ENCODE measurements around the gene NTSR1. TPM values are rescaled to one million over a fixed set of nuclear protein-coding genes. Genes with fewer than 3 reads are reported as not detected.

NTSR1 gene
- total and polyA plus RNA-seq, 4 donors, result 1.3 to 6.1 (median 3.9) TPM

DNA sequence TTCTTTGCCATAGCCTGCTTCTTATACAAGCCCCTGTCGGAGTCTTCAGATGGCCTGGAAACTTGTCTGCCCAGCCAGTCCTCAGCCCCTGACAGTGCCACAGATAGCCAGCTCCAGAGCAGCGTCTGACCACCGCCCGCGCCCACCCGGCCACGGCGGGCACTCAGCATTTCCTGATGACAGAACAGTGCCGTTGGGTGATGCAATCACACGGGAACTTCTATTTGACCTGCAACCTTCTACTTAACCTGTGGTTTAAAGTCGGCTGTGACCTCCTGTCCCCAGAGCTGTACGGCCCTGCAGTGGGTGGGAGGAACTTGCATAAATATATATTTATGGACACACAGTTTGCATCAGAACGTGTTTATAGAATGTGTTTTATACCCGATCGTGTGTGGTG, 36.9 kb upstream of the NTSR1 start:
- Histone ChIP-seq H3K27ac (ENCODE audit: low read depth, low read length) (no peak overlapping the region), H3K9me3 (ENCODE audit: control insufficient read depth, insufficient read depth, low read length) (no peaks in the 10 kb centered on the region), H3K4me1 (ENCODE audit: control insufficient read depth, insufficient read depth, low read length) (peaks cover 30% of the 10 kb centered on the region), H3K36me3 (ENCODE audit: control insufficient read depth, insufficient read depth, low read length) (peaks cover 30% of the 10 kb centered on the region), H3K4me3 (ENCODE audit: low read depth, low read length) (no peak overlapping the region), H3K27me3 (ENCODE audit: control insufficient read depth, insufficient read depth, low read length) (peaks cover 2% of the 10 kb centered on the region)
- 94% methylated on average over 10 of the region's 15 CpGs for WGBS (ENCODE audit: insufficient coverage)
- no peak for DNase-seq (ENCODE audit: low read depth in 4 of 6, low spot score in 6 of 6)

DNA sequence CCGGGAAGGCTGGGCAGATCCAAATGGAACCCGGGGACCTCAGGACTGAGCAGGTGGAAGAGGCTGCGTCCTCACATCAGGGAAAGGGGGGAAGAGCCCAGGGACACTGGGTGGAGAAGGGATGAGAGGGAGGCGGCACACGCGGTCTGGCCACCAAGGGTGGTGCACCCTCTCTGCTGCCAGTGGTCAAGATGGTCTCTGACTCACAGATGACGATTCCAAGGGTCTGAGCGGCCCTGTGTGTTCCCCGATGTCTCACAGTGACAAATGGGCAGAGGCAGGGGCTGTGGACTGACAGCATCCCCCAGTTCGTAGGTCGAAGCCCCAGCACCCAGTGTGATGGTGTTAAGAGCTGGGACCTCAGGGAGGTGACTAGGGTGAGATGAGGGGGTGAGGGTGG, 34.3 kb upstream of the NTSR1 start:
- DNase-seq (ENCODE audit: low read depth in 4 of 6, low spot score in 6 of 6), result no peak
- Histone ChIP-seq H3K4me3 (ENCODE audit: low read depth, low read length) (no peak overlapping the region), H3K36me3 (ENCODE audit: control insufficient read depth, insufficient read depth, low read length) (peaks cover 20% of the 10 kb centered on the region), H3K27ac (ENCODE audit: low read depth, low read length) (no peak overlapping the region), H3K9me3 (ENCODE audit: control insufficient read depth, insufficient read depth, low read length) (no peaks in the 10 kb centered on the region), H3K27me3 (ENCODE audit: control insufficient read depth, insufficient read depth, low read length) (no peaks in the 10 kb centered on the region), H3K4me1 (ENCODE audit: control insufficient read depth, insufficient read depth, low read length) (peaks cover 5% of the 10 kb centered on the region)
- 99% methylated on average over 9 of the region's 11 CpGs for WGBS (ENCODE audit: insufficient coverage)

DNA sequence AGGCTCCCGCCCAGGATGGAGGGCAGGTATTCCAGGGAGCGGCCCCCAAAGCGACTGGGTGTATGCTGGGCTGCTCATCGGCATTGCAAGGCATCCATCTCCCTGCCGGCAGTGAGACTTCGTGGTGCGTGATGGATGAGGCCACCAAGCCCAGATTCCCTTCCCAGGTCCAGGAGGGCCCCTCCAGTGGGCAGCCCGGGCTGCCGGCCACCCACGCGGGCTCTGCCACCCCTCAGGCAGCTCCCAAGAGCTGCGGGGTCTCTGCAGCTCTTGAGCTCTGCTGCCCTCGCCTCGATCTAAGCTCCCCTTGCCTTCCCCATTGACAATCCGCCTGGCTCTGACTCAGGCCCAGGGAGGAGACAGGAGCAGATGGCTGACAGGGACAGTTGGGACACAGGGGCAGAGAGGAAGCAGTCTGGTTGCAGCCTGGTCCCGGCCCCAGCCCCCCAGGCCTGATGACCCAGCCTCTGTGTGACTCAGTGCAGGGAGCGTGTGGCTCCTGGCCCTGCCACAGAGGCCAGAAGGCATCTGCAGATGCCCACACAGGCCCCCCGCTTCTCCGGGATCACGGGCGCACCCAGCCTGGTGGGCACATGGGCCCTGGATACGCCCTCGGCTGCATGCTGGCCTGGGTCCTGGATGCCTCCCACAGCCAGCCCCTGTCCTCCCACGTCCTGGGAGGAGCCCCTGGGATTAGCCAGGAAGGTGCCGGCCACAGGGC, 33.3 kb upstream of the NTSR1 start:
- Histone ChIP-seq H3K4me1 (ENCODE audit: control insufficient read depth, insufficient read depth, low read length) (peaks cover 5% of the 10 kb centered on the region), H3K4me3 (ENCODE audit: low read depth, low read length) (no peak overlapping the region), H3K27me3 (ENCODE audit: control insufficient read depth, insufficient read depth, low read length) (no peaks in the 10 kb centered on the region), H3K36me3 (ENCODE audit: control insufficient read depth, insufficient read depth, low read length) (peaks cover 19% of the 10 kb centered on the region), H3K27ac (ENCODE audit: low read depth, low read length) (no peak overlapping the region), H3K9me3 (ENCODE audit: control insufficient read depth, insufficient read depth, low read length) (peaks cover 4% of the 10 kb centered on the region)
- DNase-seq (ENCODE audit: low read depth in 4 of 6, low spot score in 6 of 6), result no peak
- 69% methylated on average over 23 of the region's 25 CpGs for WGBS (ENCODE audit: insufficient coverage)

DNA sequence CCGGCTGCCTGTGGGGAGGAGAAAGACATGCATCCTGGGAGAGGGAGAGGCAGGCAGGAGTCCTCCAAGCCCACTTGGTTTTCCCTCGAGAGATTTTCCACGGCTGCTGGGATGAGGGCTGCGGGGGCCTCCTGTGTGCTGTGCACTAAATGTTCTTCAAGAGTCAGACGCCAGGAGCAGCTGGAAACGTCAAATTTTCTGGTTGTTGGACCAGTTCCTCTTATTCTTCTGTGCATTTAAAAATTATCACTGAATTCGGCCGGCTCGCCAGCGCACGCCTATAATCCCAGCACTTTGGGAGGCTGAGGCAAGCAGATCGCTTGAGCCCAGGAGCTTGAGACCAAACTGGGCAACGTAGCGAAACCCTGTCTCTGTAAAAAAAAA, 32.8 kb upstream of the NTSR1 start:
- Histone ChIP-seq H3K27ac (ENCODE audit: low read depth, low read length) (no peak overlapping the region), H3K9me3 (ENCODE audit: control insufficient read depth, insufficient read depth, low read length) (peaks cover 4% of the 10 kb centered on the region), H3K36me3 (ENCODE audit: control insufficient read depth, insufficient read depth, low read length) (peaks cover 14% of the 10 kb centered on the region), H3K4me1 (ENCODE audit: control insufficient read depth, insufficient read depth, low read length) (peaks cover 5% of the 10 kb centered on the region), H3K27me3 (ENCODE audit: control insufficient read depth, insufficient read depth, low read length) (no peaks in the 10 kb centered on the region), H3K4me3 (ENCODE audit: low read depth, low read length) (no peak overlapping the region)
- DNase-seq (ENCODE audit: low read depth in 4 of 6, low spot score in 6 of 6), result no peak
- 82% methylated on average over 12 of the region's 14 CpGs for WGBS (ENCODE audit: insufficient coverage)

DNA sequence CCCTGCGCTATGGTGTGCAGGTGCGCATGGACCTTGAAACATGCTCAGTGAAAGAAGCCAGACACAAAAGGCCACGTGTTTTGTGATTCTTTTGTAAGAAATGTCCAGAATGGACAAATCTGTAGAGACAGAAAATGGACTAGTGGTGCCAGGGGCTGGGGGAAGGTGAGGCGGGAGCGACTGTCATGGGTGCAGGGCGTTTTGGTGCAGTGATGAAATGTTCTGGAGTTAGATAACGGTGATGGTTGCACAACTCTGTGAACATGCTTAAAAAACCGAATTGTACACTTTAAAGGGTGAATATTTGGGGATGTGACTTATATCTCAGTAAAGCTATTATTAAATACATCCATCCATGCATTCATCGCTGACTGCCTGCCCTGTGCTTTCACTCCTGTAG, 31.7 kb upstream of the NTSR1 start:
- no peaks in the 10 kb centered on the region for H3K27me3 ChIP-seq (ENCODE audit: control insufficient read depth, insufficient read depth, low read length)
- peaks cover 5% of the 10 kb centered on the region for H3K4me1 ChIP-seq (ENCODE audit: control insufficient read depth, insufficient read depth, low read length)
- H3K27ac ChIP-seq (ENCODE audit: low read depth, low read length), result no peak overlapping the region
- WGBS (ENCODE audit: insufficient coverage), result 97% methylated on average over 6 of the region's 9 CpGs
- H3K36me3 ChIP-seq (ENCODE audit: control insufficient read depth, insufficient read depth, low read length), result peaks cover 10% of the 10 kb centered on the region
- H3K4me3 ChIP-seq (ENCODE audit: low read depth, low read length), result no peak overlapping the region
- H3K9me3 ChIP-seq (ENCODE audit: control insufficient read depth, insufficient read depth, low read length), result peaks cover 4% of the 10 kb centered on the region
- DNase-seq (ENCODE audit: low read depth in 4 of 6, low spot score in 6 of 6), result no peak

DNA sequence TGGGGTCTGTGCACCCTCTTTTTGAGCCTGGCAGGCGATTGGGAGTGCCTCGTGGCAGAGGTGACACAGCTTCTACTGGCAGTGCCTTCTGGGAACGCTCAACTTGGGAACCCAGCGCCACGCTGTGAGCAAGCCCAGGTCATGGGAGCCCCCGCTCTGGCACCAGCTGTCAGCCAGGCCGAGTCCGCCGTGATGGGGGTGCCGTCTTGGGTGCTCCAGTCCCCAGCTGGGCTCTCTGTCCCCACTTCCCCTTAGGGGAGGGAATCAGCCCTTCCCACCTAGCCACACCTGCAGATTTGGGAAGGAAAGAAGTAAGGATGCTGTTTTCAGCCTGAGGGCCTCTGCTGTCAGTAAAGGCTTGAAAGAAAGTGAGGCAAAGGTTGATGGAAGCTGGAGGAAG, 31.0 kb upstream of the NTSR1 start:
- H3K9me3 ChIP-seq (ENCODE audit: control insufficient read depth, insufficient read depth, low read length), result peaks cover 4% of the 10 kb centered on the region
- H3K36me3 ChIP-seq (ENCODE audit: control insufficient read depth, insufficient read depth, low read length), result peaks cover 10% of the 10 kb centered on the region
- no peaks in the 10 kb centered on the region for H3K27me3 ChIP-seq (ENCODE audit: control insufficient read depth, insufficient read depth, low read length)
- peaks cover 7% of the 10 kb centered on the region for H3K4me1 ChIP-seq (ENCODE audit: control insufficient read depth, insufficient read depth, low read length)
- WGBS (ENCODE audit: insufficient coverage), result 82% methylated on average over 9 of the region's 10 CpGs
- DNase-seq (ENCODE audit: low read depth in 4 of 6, low spot score in 6 of 6), result no peak
- no peak overlapping the region for H3K4me3 ChIP-seq (ENCODE audit: low read depth, low read length)
- no peak overlapping the region for H3K27ac ChIP-seq (ENCODE audit: low read depth, low read length)

DNA sequence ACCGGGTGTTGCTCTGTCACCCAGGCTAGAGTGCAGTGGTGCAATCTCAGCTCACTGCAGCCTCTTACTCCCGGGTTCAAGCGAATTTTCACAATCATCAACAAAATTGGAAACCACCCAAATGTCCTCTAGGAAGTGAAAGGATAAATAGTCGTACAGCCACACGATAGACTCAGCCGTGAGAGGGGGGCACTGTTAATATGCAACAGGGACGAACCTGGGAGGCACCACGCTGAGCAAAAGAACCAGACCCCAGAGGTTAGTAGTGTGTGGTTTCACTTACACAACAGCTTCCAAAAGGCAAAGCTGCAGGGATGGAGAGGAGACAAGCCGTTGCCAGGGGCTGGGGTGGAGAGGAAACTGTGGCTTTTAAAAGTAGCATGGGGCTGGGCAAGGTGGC, 30.1 kb upstream of the NTSR1 start:
- peaks cover 14% of the 10 kb centered on the region for H3K4me1 ChIP-seq (ENCODE audit: control insufficient read depth, insufficient read depth, low read length)
- H3K27me3 ChIP-seq (ENCODE audit: control insufficient read depth, insufficient read depth, low read length), result no peaks in the 10 kb centered on the region
- WGBS (ENCODE audit: insufficient coverage), result 24% methylated on average over 2 of the region's 9 CpGs
- peaks cover 4% of the 10 kb centered on the region for H3K9me3 ChIP-seq (ENCODE audit: control insufficient read depth, insufficient read depth, low read length)
- DNase-seq (ENCODE audit: low read depth in 4 of 6, low spot score in 6 of 6), result no peak
- H3K36me3 ChIP-seq (ENCODE audit: control insufficient read depth, insufficient read depth, low read length), result peaks cover 6% of the 10 kb centered on the region
- no peak overlapping the region for H3K4me3 ChIP-seq (ENCODE audit: low read depth, low read length)
- no peak overlapping the region for H3K27ac ChIP-seq (ENCODE audit: low read depth, low read length)

DNA sequence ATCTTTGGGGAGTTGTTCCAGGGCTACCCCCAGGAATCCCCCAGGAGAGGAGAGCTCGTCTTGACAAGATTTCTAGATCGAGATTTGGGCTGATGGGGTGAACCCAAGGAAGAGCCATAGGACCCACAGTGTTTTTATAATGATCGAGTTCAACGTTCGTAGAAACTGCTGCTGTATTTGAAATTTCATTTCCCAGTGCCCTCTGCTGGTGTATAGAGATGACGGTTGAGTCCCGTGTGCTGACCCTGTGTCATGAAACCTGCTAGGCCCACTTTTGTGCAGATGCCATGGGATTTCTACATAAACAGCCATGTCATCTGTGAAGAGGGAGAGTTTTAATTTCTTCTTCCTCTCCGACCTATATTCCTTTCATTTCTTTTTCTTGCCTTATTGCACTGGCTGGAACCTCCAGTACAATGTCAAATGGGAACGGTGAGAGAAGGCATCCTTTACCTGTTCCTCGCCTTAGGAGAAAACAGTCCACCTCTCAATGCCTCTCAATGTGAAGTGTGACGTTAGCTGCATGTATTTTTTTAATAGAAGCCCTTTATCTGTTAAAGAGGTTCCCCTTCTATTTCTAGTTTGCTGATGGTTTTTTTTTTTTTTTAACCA, 28.6 kb upstream of the NTSR1 start:
- 94% methylated on average over 3 of the region's 11 CpGs for WGBS (ENCODE audit: insufficient coverage)
- H3K36me3 ChIP-seq (ENCODE audit: control insufficient read depth, insufficient read depth, low read length), result no peaks in the 10 kb centered on the region
- H3K4me3 ChIP-seq (ENCODE audit: low read depth, low read length), result no peak overlapping the region
- no peak overlapping the region for H3K27ac ChIP-seq (ENCODE audit: low read depth, low read length)
- H3K27me3 ChIP-seq (ENCODE audit: control insufficient read depth, insufficient read depth, low read length), result no peaks in the 10 kb centered on the region
- peaks cover 4% of the 10 kb centered on the region for H3K9me3 ChIP-seq (ENCODE audit: control insufficient read depth, insufficient read depth, low read length)
- no peak for DNase-seq (ENCODE audit: low read depth in 4 of 6, low spot score in 6 of 6)
- H3K4me1 ChIP-seq (ENCODE audit: control insufficient read depth, insufficient read depth, low read length), result peaks cover 22% of the 10 kb centered on the region

DNA sequence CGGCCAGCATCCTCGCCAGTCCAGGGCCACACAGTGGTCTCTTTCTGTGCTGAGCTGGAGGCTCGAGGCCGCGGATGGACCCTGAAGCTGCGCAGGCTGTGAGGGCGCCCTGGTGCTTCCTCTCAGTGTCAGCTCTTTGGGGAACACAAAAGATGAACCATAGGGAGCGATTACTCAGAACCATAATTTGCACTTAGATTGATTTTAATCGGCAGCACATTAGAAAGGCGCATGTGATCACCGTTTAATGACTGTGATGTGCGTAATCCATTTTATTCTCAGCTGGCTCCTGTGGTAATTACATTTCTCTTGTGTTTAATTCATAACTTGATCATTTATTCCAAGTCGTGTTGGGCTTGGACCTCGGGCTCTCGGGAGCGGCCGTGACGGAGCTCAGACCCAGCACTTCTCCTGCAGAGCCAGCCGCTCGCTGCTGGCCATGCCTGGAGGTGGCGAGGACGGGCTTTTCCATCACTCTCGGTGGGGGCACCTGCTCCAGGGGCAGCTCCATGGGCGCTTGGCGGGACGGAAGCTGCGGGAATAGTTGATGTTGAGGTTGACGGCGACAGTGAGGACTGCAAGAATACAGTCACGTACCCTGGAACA, 25.6 kb upstream of the NTSR1 start:
- no peak overlapping the region for H3K4me3 ChIP-seq (ENCODE audit: low read depth, low read length)
- H3K36me3 ChIP-seq (ENCODE audit: control insufficient read depth, insufficient read depth, low read length), result peaks cover 9% of the 10 kb centered on the region
- H3K27me3 ChIP-seq (ENCODE audit: control insufficient read depth, insufficient read depth, low read length), result peaks cover 7% of the 10 kb centered on the region
- DNase-seq (ENCODE audit: low read depth in 4 of 6, low spot score in 6 of 6), result peak in 1 of 6 donors; percentile 88
- H3K9me3 ChIP-seq (ENCODE audit: control insufficient read depth, insufficient read depth, low read length), result peaks cover 4% of the 10 kb centered on the region
- peaks cover 45% of the 10 kb centered on the region for H3K4me1 ChIP-seq (ENCODE audit: control insufficient read depth, insufficient read depth, low read length)
- H3K27ac ChIP-seq (ENCODE audit: low read depth, low read length), result no peak overlapping the region
- 58% methylated on average over 29 of the region's 30 CpGs for WGBS (ENCODE audit: insufficient coverage)

Measured in spinal cord (tissue), 10 donors.